HG03378 (cell line): ENCODE results near the gene TNFRSF25.

Experiments used
- ATAC-seq: cut with Tn5 transposase; IDR thresholded peaks from one replicate; pipeline ENCODE4 v1.9.1; 2021; ENCODE audit warnings: mild to moderate bottlenecking, moderate library complexity; ENCODE audit not compliant: unreplicated experiment

The TNFRSF25 gene, protein sequence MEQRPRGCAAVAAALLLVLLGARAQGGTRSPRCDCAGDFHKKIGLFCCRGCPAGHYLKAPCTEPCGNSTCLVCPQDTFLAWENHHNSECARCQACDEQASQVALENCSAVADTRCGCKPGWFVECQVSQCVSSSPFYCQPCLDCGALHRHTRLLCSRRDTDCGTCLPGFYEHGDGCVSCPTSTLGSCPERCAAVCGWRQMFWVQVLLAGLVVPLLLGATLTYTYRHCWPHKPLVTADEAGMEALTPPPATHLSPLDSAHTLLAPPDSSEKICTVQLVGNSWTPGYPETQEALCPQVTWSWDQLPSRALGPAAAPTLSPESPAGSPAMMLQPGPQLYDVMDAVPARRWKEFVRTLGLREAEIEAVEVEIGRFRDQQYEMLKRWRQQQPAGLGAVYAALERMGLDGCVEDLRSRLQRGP

DNA sequence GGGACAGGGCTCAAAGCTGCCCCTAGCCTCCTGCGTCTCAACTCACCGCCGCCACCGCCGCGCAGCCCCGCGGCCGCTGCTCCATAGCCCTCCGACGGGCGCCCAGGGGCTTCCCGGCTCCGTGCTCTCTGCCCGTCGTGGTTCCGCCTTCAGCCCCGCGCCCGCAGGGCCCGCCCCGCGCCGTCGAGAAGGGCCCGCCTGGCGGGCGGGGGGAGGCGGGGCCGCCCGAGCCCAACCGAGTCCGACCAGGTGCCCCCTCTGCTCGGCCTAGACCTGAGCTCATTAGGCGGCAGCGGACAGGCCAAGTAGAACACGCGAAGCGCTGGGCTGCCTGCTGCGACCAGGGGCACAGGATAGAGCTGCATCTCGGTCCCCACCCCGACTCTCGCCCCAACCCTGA, at the start of gene TNFRSF25:
TSS of gene TNFRSF25 (minus strand) at position 151 of the 400 bp plus-strand sequence. CDS start at position 85, 66 bp downstream.
- no peak for ATAC-seq

DNA sequence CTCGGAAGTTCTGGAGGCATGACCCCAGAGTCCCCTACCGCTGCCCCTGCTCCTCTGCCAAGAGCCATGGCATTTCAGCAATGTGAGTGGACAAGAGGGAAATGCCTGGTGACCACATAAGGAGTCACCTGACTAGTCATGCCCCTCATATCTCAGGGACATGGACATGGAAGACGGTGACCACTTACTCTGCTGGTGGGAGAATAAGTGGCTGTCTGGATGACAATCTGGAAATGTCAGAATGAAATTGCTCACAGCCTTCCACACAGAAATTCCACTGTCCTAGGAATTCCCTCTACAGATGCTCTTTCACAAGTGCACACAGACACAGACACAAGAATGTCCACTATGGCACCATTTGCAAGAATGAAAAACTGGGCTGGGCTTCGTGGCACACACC, 49.8 kb upstream of the TNFRSF25 start:
- ATAC-seq, result no peak

DNA sequence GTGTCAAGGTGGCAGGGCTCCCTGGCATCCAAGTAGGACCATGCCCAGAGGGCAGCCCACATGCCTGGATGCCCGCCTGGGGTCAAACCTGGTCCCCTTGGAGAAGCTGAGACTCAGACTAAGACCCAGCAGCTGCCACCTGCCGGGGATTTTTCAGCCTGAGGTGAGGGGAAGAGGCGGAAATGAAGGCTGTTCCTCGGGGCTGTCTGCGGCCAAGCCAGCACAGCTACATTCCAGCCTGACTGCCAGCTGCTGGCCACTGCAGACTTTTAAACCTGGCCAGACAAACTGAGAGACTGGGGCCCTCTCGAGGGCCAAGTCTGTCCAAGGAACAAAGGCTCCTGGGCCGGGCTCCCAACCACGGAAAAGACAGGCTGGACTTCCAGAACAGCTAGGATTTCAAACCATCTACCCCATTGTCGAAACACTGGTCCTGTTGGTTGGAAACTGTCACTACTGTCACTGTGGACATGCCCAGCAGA, 47.4 kb upstream of the TNFRSF25 start:
- no peak for ATAC-seq

DNA sequence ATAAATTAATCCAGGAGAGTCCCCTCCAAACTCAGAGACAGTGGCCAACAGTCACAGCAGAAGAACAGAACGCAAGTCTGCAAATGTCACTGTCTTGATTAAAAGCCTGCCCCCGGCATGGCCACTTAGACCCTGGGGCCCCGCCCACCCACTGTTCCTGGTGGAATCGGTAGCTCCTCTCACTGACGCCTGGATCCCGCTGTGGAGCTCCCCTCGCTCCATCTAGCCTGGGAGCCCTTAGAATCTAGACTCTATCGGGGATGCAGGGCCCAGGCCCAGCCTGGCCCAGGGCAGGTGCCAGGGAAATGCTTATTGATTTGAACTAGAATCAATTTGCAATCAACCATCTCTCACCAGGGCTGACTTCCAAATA, 46.9 kb upstream of the TNFRSF25 start:
- no peak for ATAC-seq

DNA sequence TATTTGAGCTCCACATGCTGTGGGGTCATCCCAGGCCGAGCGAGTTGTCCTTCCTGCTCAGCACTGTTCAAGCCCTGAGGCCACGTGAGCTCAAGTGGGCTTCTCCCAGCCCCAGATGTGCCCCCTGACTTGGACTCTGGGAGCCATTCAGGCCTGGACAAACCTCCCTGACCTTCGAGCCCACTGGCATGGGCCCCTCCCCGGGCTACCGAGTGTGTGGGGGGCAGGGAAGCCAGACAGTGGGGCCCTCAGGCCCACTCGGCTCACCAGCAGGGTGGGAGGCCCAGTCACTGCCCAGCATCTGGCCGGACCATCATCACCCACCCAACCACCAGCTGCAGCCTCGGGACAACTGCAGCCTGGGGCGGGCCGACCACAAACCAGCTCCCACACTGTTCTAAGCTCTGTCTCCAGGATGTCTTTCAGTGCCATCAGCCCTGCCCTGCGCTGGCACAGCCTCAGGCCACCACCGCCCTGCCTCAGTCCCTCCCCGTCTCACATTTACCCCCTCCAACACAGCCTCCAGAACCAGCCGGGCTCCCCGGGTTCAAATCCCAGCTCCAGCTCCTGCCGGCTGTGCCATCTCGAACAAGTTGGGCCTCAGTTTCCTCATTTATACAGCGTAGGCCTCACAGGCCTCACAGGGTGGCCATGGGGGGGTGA, 46.4 kb upstream of the TNFRSF25 start:
- ATAC-seq, result no peak

DNA sequence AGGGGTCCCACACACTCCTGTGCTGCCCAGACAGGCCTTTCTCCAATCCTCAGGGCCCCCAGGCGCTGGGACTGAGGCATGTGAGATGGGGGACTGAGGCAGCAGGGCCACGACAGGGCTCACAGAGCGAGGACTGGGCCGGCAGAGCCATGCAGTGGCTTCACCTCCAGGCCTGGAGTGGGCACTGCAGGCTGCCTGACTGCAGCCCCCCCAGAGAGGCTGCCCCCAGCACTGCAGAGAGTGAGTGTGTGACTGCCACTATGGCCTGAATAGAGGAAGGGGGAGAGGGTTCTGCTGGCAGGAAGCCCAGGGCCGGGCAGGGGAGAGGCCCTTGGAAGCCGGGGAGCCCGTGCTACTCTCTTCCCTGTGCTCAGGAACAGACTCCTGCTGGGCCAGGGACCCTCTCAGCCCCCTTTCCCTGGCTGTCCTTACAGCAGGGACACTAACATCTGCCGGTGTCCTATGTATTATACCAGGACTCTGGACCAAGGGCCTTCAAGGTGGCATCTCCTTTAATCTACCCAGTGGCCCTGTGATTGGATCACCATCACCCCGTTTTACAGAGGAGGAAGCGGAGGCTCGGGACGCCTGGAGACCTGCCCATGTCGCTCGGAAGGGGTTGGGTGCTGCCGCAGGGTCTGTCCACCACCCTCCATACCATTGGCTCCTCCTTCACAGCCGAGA, 45.7 kb upstream of the TNFRSF25 start:
- ATAC-seq, result no peak

DNA sequence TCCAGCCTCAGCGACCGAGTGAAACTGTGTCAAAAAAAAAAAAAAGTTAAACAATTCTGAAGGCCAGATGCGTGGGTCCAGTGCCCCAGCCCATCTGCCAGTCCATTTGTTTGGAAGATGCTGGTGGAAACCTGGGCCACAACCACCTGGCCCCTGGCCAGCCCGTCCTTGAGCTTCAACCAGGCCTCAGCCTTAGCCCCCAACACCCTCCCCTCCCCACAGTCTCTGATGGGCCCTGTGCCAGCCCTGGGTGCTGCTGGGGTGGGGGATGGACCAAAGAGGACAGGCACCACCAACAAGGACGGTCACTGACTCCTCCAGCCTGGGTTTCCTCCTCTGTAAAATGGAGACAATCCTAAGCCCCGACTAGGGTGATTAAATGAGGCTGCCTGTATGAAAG, 45.1 kb upstream of the TNFRSF25 start:
- no peak for ATAC-seq

DNA sequence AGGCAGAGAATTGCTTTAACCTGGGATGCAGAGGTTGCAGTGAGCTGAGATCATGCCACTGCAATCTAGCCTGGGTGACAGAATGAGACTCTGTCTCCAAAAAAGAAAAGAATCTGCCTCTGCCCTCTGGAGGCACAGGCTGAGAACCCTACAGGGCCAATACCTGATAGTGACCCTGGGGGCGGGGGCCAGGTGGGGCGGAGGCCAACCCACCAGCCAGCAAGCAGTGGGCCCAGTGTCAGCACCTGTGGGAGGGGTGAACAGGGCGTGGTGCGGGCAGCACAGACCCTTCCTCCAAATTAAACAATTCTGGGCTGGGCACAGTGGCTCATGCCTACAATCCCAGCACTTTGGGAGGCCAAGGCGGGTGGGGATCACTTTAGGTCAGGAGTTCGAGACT, 44.5 kb upstream of the TNFRSF25 start:
- no peak for ATAC-seq

DNA sequence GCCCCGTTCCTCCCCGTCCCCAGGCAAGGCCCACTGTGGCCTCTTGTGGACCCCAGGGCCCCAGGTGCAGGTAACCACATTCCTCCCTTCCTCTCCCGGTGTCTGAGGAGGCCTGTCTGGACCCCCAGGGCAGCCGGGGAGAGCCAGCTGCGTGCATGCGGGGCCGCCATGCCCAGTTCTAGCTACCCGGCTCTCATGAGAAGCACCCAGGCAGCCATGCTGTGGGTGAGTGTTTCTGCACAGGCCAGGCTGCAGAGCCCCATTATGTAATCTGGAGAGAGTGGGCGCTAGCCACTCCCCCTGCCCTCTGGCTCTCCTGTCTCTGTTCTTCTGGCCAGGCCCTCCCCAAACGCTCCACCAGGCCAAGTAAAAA, 43.9 kb upstream of the TNFRSF25 start:
- no peak for ATAC-seq

DNA sequence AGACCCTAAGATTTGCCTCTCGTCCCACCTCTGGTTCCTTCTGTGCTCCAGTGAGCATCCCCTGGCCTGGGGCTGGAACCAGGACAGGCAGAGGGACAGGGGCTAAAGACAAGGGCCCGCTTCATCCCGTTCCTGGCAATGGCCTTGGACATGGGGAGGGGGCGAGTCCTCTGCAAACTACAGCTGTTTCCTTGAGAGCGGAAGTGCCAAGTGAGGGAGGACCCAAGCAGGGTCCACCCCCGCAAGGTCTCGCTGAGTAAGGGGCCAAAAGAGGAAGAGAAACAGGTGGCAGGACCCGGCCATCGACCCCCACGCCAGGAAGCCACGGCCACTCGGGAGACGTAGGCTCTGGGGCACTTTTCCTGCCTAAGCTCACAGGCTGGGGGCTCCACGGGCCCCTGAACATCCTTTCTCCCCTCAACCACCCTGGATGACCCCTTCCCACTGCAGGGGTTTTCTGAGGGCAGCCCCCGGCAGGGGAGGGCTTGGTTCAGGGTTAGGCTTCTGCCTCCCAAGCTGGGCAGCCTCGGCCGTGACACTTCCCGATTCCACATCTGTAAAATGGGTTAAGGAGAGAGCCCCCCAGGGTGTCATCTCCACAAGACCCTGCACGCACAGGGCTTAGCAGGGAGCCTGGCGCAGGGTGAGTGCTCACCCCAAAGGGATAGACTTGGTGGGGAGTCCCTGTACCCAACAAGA, 43.4 kb upstream of the TNFRSF25 start:
- ATAC-seq, result no peak

DNA sequence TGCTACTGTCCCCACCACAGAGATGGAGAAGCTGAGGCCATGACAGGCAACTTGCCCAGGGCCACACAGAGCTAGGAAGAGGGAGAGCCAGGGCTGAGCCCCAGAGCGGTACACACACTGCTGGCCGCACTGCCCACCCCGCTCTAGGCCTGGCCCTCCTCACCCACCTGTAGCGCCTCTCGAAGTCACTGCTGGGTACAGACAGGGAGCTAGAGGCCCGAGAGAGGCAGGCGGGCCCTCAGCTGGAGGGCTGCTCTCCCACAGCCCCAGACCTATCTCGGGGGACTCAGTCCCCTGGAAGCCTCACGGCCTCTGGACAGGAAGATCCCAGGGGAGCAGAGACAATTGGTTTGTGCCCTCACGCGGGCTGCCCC, 42.8 kb upstream of the TNFRSF25 start:
- ATAC-seq, result no peak

DNA sequence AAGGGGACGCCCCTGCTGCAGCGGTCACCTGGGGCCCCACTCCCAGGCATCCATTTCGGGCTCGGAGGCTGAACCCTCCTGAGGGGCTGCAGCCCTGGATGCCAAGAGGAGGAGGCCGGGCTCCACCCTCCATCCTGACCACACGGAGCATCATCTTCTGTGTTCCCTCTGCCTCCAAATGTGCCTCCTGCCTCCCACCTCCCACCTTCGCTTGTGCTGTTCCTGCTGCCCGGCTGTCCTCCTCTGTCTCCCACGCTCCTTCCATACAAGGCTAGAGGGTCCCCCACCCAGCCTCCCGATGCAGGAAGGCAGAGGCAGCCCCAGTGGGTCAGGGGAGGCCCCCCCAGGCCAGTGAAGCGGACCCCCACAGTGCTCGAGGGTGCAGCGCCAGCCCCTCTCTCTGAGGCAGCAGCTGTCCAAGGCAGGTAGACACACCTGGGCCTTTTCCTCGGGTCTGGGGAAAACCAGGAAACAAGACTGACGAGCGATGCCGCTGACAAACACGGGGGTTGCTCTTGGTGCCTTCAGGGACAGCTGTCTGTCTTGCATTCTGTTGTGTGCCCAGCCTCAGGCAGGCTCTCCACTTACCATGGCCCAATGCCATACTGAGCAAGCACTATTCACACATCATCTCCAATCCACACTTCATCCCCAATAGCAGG, 42.3 kb upstream of the TNFRSF25 start:
- ATAC-seq, result no peak

DNA sequence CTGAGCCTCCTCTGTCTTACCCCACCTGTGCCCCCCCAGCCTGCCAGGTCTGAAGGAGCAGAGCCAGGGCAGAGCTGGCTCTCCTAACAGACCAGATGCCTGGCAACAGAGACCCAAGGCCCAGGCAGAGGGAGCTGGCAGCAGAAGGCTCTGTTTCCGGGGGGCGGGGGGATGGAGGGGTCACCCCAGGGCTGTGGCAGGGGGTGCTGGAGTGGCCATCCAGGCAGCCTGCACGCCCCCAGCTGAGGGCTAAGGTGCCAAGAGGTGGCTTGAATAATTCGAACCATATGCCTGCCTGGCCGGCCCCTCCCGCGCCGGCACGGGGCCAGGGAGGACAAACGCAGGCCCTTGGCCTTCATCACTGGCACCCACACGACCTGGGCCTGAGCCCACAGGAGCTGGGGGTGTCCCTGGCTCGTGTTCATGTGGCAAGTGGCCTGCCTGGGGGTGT, 41.5 kb upstream of the TNFRSF25 start:
- no peak for ATAC-seq

DNA sequence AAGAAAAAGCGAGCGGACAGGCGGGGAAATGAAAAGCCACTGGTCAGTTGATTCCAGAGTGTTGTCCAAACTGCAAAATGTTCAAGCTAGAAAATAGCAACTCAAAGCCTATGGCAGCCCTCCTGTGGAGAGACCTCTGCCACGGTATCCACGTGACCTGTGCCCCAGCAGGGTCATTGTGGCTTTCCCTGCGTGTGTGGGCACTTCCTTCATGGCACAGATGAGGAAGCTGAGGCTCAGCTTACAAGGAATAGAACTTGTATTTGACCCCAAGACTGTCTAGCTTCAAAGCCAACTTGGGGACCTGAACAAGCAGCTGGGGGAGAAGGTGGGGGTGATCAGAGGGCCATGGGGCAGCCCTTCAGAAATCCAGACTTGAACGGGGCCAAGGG, 41.1 kb upstream of the TNFRSF25 start:
- no peak for ATAC-seq

DNA sequence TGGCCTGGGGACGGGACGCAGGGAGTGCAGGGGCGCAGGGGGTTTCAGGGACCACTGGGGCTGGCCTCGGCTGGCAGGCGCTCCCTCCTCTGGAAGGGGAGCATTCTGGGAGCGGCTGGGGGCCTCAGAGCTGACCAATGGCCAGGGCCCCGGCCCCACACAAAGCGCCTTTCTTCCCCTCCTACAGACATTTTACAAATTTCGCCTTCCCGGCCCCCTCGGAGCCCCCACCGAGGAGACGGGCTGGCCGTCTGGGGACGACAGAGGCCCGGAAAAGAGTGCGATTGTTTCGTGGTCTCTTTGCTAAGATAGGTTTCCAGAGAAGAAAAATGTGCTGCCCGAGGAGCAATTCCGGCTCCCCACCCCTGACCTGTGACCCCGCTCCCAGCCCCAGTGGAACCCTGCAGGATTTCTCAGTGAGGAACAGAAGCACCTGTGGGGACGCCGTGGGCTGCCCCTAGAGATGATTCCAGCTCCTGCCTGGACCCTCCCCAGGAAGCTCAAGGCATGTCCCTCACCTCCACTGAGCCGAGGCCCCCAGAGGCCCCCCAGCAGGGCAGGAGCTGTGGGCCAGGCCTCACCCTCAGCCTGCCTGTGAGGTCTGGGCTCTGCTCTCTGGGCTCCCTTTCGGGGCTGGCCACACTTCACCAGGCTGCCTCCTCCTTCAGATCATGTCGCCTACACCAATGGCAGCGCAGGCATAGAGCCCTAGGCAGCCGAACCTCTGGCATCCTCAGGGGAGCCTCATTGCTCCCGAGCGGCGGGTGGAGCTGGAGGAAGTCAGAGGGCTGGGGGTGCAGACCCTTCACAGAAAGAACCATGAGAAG, 40.5 kb upstream of the TNFRSF25 start:
- ATAC-seq, result no peak

DNA sequence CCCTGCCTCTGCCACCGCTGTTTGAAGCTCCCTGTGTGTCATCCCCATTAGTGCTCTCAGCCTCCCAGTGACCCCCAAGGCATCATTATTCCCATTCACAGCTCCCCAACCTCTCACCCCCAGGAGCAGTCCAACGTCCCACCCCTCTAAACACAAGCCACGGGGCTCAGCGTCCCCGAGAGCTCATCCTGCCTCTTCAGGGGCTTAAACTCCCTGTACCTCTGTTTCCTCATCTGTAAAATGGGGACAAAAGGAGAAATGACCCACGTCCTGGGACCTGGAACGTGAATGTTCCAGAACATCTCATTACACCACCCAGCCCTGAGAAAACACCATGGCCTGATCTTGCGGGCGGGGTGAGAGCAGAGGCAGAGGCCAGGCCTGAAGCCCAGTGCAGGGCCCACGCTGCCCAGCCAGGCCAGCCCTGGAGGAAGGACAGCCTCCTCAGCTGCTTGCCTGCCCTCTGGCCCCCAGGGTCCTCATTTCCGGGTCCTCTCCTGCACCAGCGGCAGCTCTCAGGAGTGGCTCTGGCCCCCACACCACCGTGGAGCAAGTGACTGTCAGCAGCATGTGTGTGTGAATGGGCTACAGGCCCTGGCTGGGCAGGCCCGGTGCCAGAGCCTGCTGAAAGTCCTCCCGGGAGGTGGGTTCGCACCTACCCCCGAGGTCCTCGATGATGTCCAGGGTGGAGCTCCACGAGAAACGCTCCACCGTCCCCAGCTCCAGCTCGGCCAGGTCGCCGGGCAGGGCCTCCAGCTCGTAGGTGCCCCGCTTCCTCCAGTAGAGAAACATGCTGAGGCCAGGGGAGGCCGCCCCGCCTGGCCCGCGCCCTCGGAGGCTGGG, 39.6 kb upstream of the TNFRSF25 start:
- ATAC-seq, result no peak

DNA sequence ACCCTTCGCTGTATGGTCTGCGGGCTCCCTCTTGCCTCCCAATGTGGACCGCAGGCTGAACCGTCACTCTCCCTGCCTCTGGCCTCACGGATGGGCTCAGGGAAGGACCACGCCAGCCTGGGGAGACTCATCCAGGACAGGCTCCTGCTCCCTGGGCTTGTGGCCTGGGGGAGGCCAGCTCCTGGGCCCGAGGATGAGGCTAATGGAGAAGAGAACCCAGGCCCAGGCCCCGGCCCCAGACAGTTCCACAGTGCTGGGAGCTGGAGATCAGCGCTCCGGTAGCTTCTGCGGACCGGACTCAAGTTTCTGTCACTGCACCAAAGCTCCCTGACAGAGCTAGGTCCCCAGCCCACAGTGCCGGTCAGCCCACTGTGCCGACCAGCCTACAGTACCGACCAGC, 38.9 kb upstream of the TNFRSF25 start:
- no peak for ATAC-seq

DNA sequence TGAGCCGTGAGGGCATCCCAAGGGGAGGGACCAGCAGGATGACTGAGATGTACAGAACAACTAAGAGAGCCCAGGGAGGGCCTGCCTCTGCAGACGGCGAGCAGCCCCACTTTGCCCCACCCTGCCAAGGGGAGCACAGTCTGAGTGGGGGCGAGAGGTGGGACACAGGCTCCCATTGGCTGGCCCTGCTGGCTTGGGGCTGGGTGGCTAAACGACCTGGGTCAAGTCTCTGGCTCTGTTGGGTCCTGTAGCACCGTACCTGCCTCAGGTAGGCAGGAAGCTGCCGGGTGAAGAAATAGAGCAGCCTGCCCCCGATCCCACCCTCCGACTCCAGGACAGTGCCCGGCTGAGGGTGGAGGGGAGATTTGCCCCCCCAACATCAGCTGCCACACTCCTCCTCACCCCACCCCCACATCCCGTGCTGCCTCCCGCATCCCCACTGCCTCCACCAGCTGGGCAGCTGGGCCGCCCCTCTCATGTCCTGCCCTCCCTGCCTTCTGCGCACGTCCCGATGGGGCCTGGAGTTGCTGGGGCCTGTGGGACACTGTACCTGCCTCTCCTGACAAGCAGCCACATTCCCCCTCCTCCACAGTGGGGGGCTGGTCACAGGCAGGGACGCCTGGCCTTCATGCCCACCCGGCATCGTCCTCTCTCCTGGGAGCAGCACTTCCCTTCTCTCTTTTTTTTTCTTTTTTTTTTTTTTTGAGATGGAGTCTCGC, 38.1 kb upstream of the TNFRSF25 start:
- no peak for ATAC-seq
